Measurements from ENCODE around the gene ATF2.

- TF ChIP-seq YY1 (IDR thresholded peaks at IDR 0.05; ENCODE audit: insufficient read depth, insufficient read length): no peak
- TF ChIP-seq ZNF274 (IDR thresholded peaks at IDR 0.05; ENCODE audit: low read depth, low read length): no peak
- TF ChIP-seq SUZ12 (IDR thresholded peaks at IDR 0.05; ENCODE audit: extremely low read depth, insufficient read depth, insufficient read length): no peak
These were observed 101.6 kb downstream of the ATF2 start for GRCh38 chr2:175066411-175066810.

Data from NT2/D1 (cell line).